Left lung (tissue), 10 donors: Measurements from ENCODE around the gene ADSS2. TPM values are rescaled to one million over a fixed set of nuclear protein-coding genes. Genes with fewer than 3 reads are reported as not detected.
A peak's percentile ranks its signal among the peaks of the same experiment; 100 is the strongest.

Source experiments
- ATAC-seq: fragments of 200-7000 bp; cut with Tn5 transposase; one replicate; pipeline ENCODE4 v1.9.1; 2020; ENCODE audit warnings: moderate library complexity
- DNase-seq, 4 donors: peaks; one replicate each; pipeline ENCODE4 v3.0.0-alpha.2; 2013 to 2020
- H3K27ac ChIP-seq, 2 donors: fragments of 200-600 bp; sonication (generic) in 1 of 2; one replicate each; pipeline versions ENCODE4 v1.5.0 to v1.8.0; 2020 to 2021
- H3K27me3 ChIP-seq, 2 donors: fragments of 200-600 bp; sonication (generic) in 1 of 2; one replicate each; pipeline versions ENCODE4 v1.5.0 to v1.8.0; 2020 to 2021
- H3K36me3 ChIP-seq, 2 donors: fragments of 200-600 bp; sonication (generic) in 1 of 2; one replicate each; pipeline versions ENCODE4 v1.5.0 to v1.8.0; 2020 to 2021
- H3K4me1 ChIP-seq, 2 donors: fragments of 200-600 bp; one replicate each; pipeline ENCODE4 v1.8.0; 2021
- H3K4me3 ChIP-seq, 2 donors: fragments of 200-600 bp; sonication (generic) in 1 of 2; one replicate each; pipeline versions ENCODE4 v1.5.0 to v1.8.0; 2020 to 2021; ENCODE audit warnings: mild to moderate bottlenecking in 1 of 2
- H3K9me3 ChIP-seq, 2 donors: fragments of 200-600 bp; sonication (generic) in 1 of 2; one replicate each; pipeline versions ENCODE4 v1.5.0 to v1.8.0; 2020 to 2021
- intact Hi-C, 2 donors: fragments of 100-400 bp; cut with DNase I; formaldehyde crosslinking; loops; one replicate each; pipeline versions ENCODE4 v1.11.2 to v1.14.2; 2022
- polyA plus RNA-seq, 6 donors: library from polyadenylated mRNA; unstranded; fragments of 120-200 nt; gene quantifications; one replicate each; pipeline ENCODE4 v1.2.1, GENCODE V29; 2013; ENCODE audit not compliant: insufficient read length in 6 of 6
- total RNA-seq, 2 donors: library from RNA; stranded (reverse); fragmentation: NEBNext Ultra II Directional; extraction: Animal tissue kit (Norgen Biotek cat#: 25700); gene quantifications; one replicate each; pipeline ENCODE4 v1.2.1, GENCODE V29; 2021
- TF ChIP-seq, protein P1 (sequence below), 2 donors: fragments of 200-600 bp; sonication (generic) in 1 of 2; IDR thresholded peaks; one replicate each; pipeline versions ENCODE4 v1.5.0 to v1.8.0; 2021; ENCODE audit warnings: antibody characterized with exemption in 2 of 2
- donor health status: DM: no; HTN: yes; CAD: no.
- donor health status: DM: no; HTN: no; CAD: no.

The ADSS2 gene
- total and polyA plus RNA-seq, 8 donors, result 37.2 to 57.5 (median 52.1) TPM

DNA sequence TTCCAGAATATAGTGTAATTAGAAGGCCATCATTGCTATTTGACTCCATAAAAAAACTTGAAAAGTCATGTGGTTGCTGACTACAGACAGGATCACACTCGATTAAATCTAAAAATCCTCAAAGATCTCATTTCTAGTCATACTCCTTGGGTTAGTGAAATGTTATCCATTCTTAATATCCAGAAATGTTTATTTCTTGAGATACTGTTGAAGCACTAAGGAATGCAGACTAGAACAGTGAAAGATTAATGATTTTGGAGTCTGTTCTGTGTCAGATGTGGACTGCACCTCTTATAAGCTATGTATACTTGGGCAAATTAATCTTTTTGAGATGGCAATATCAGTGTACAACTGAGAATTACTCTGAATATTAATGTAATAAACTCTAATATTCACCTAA lies 65.1 kb downstream of the ADSS2 start:
- Histone ChIP-seq H3K9me3 (no peaks in the 10 kb centered on the region), H3K4me1 (no peaks in the 10 kb centered on the region), H3K36me3 (no peaks in the 10 kb centered on the region), H3K27ac (no peak overlapping the region), H3K27me3 (no peaks in the 10 kb centered on the region), H3K4me3 (no peak overlapping the region)
- intact Hi-C loops, result no loop called here
- no peak for DNase-seq
- no peak for ATAC-seq
- TF ChIP-seq, protein P1, sequence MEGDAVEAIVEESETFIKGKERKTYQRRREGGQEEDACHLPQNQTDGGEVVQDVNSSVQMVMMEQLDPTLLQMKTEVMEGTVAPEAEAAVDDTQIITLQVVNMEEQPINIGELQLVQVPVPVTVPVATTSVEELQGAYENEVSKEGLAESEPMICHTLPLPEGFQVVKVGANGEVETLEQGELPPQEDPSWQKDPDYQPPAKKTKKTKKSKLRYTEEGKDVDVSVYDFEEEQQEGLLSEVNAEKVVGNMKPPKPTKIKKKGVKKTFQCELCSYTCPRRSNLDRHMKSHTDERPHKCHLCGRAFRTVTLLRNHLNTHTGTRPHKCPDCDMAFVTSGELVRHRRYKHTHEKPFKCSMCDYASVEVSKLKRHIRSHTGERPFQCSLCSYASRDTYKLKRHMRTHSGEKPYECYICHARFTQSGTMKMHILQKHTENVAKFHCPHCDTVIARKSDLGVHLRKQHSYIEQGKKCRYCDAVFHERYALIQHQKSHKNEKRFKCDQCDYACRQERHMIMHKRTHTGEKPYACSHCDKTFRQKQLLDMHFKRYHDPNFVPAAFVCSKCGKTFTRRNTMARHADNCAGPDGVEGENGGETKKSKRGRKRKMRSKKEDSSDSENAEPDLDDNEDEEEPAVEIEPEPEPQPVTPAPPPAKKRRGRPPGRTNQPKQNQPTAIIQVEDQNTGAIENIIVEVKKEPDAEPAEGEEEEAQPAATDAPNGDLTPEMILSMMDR (IDR thresholded peaks at IDR 0.05), result no peak

DNA sequence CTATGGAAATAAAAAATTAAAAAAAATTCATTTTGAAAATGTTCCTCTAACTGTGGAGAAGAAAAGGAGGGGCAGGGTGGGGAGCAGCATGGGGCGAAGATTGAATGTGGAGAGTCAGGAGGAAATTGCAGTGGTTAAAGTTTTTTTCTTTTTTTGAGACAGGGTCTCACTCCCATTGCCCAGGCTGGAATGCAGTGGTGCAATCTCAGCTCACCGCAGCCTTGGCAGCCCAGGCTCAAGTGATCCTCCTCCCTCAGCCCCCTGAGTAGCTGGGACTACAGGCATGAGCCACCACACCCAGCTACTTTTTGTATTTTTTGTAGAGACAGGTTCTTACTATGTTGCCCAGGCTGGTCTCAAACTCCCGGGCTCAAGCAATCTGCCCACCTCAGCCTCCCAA lies 67.6 kb downstream of the ADSS2 start:
- Histone ChIP-seq H3K4me3 (no peak overlapping the region), H3K27ac (no peak overlapping the region), H3K4me1 (no peaks in the 10 kb centered on the region), H3K27me3 (no peaks in the 10 kb centered on the region), H3K9me3 (no peaks in the 10 kb centered on the region), H3K36me3 (no peaks in the 10 kb centered on the region)
- ATAC-seq, result no peak
- DNase-seq, result no peak
- TF ChIP-seq, protein P1 (IDR thresholded peaks at IDR 0.05), result no peak
- intact Hi-C loops, result no loop called here

DNA sequence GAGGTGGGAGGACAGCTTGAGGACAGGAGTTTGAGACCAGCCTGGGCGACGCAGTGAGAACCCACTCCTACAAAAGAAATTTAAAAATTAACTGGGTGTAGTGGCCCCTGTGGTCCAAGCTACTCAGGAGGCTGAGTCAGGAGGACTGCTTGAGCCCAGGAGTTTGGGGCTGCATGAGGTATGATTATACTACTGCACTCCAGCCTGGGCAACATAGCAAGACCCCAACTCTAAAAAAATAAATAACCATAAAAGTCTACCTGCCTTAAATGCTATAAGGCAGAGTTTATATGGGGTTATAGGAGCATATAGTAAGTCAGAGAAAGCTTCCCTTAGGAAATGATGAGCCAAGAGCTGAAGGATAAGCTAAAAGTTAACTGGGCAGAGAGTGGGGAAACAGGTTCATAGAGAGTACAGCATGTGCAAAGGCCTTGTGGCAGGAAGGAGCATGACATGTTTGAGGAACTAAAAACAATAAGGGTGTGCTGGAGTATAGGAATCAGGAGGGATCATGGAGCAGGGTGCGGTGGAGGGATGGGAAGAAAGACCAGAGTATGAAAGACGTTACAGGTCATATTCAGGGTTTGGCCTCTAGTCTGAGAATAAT lies 68.3 kb downstream of the ADSS2 start:
- TF ChIP-seq, protein P1 (IDR thresholded peaks at IDR 0.05), result no peak
- ATAC-seq (no peak), DNase-seq (no peak)
- H3K27me3 ChIP-seq, result no peaks in the 10 kb centered on the region
- no peak overlapping the region for H3K4me3 ChIP-seq
- intact Hi-C loops, result no loop called here
- no peaks in the 10 kb centered on the region for H3K4me1 ChIP-seq
- no peaks in the 10 kb centered on the region for H3K9me3 ChIP-seq
- no peaks in the 10 kb centered on the region for H3K36me3 ChIP-seq
- H3K27ac ChIP-seq, result no peak overlapping the region

- intact Hi-C loops, result no loop called here
- no peak overlapping the region for H3K4me3 ChIP-seq
- ATAC-seq, result peak; percentile 24
- DNase-seq, result no peak
- H3K27me3 ChIP-seq, result no peaks in the 10 kb centered on the region
- TF ChIP-seq, protein P1 (IDR thresholded peaks at IDR 0.05), result no peak
- H3K9me3 ChIP-seq, result no peaks in the 10 kb centered on the region
- no peaks in the 10 kb centered on the region for H3K36me3 ChIP-seq
- H3K27ac ChIP-seq, result no peak overlapping the region
- no peaks in the 10 kb centered on the region for H3K4me1 ChIP-seq
These were observed 69.7 kb downstream of the ADSS2 start for GRCh38 chr1:244381878-244382565.

DNA sequence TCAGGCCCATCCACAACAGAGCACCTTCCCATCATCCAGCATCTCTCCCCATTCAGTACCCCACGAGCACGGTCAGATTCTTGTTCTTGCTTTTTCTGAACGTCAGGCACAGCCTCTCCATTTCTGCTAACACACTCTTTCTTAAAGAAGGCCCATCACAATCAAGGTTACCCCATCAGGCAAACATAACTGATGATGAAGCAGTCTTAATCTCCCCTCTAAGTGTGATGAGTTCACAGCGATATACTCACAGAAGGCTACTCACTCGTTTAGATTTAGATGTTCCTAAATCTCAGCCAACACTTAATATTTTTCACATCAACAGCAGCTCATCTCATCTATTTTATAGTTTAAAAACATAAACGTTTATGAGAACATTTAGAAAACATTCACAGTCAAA lies 75.6 kb downstream of the ADSS2 start:
- H3K27me3 ChIP-seq, result no peaks in the 10 kb centered on the region
- TF ChIP-seq, protein P1 (IDR thresholded peaks at IDR 0.05), result no peak
- H3K9me3 ChIP-seq, result no peaks in the 10 kb centered on the region
- H3K4me1 ChIP-seq, result no peaks in the 10 kb centered on the region
- ATAC-seq (no peak), DNase-seq (peak in 2 of 4 donors; percentile 65 to 80)
- no peak overlapping the region for H3K4me3 ChIP-seq
- H3K36me3 ChIP-seq, result no peaks in the 10 kb centered on the region
- H3K27ac ChIP-seq, result no peak overlapping the region
- intact Hi-C loops, result no loop called here
